ENCODE data around the gene HHAT.

Gene HHAT

DNA sequence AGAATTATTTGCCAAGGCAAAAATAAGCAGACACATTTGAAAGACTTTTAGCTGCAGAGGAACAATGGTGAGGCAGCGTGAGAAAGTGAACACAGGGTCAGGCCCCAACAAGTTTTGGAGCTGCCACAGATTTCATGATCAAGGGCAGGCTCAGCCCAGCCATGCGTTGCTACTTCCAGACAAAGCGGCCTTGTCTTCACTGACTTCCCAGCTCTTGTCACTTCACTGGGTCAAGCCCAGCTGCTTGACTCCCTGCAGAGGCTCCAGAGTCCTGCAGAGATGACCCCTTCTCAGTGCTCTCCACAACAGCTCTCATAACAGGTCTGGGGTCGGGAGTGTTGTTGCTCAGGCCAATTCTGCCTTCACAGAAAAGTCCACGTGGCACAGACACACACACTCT is 35.8 kb downstream of the HHAT start:
- no peak overlapping the region for H3K4me3 ChIP-seq (ENCODE audit: low read depth, low read length)
- CTCF ChIA-PET, result interaction anchor here (0.9 to 10.2 kb wide), 6 partner anchors 14 to 45 kb away, joined by 3 to 201 read pairs (median 46); no protein-coding TSS in a partner anchor
- no peak for DNase-seq (ENCODE audit: low read depth, low spot score)
- POLR2A ChIA-PET, result no interaction called here
- TF ChIP-seq, protein P1, sequence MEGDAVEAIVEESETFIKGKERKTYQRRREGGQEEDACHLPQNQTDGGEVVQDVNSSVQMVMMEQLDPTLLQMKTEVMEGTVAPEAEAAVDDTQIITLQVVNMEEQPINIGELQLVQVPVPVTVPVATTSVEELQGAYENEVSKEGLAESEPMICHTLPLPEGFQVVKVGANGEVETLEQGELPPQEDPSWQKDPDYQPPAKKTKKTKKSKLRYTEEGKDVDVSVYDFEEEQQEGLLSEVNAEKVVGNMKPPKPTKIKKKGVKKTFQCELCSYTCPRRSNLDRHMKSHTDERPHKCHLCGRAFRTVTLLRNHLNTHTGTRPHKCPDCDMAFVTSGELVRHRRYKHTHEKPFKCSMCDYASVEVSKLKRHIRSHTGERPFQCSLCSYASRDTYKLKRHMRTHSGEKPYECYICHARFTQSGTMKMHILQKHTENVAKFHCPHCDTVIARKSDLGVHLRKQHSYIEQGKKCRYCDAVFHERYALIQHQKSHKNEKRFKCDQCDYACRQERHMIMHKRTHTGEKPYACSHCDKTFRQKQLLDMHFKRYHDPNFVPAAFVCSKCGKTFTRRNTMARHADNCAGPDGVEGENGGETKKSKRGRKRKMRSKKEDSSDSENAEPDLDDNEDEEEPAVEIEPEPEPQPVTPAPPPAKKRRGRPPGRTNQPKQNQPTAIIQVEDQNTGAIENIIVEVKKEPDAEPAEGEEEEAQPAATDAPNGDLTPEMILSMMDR (IDR thresholded peaks at IDR 0.05; ENCODE audit: insufficient read depth, low read length, missing control alignments), result no peak

GRCh38 chr1:210366767-210367166 is 38.1 kb downstream of the HHAT start:
- no peak for DNase-seq (ENCODE audit: low read depth, low spot score)
- no peak overlapping the region for H3K4me3 ChIP-seq (ENCODE audit: low read depth, low read length)
- POLR2A ChIA-PET, result interaction anchor here (1.4 kb wide), 1 partner anchor 27 kb away, joined by 3 read pairs; no protein-coding TSS in a partner anchor
- CTCF ChIA-PET, result interaction anchor here (1.1 to 10.2 kb wide), 5 partner anchors 9 to 34 kb away, joined by 3 to 201 read pairs (median 4); no protein-coding TSS in a partner anchor
- TF ChIP-seq, protein P1 (IDR thresholded peaks at IDR 0.05; ENCODE audit: insufficient read depth, low read length, missing control alignments), result no peak

GRCh38 chr1:210367566-210367965 is 38.9 kb downstream of the HHAT start:
- no peak overlapping the region for H3K4me3 ChIP-seq (ENCODE audit: low read depth, low read length)
- ChIA-PET CTCF (interaction anchor here (1.4 to 10.2 kb wide), 3 partner anchors 9 to 33 kb away, joined by 3 to 201 read pairs (median 163); no protein-coding TSS in a partner anchor), POLR2A (interaction anchor here (1.4 kb wide), 1 partner anchor 26 kb away, joined by 3 read pairs; no protein-coding TSS in a partner anchor)
- TF ChIP-seq, protein P1 (IDR thresholded peaks at IDR 0.05; ENCODE audit: insufficient read depth, low read length, missing control alignments), result no peak
- no peak for DNase-seq (ENCODE audit: low read depth, low spot score)

DNA sequence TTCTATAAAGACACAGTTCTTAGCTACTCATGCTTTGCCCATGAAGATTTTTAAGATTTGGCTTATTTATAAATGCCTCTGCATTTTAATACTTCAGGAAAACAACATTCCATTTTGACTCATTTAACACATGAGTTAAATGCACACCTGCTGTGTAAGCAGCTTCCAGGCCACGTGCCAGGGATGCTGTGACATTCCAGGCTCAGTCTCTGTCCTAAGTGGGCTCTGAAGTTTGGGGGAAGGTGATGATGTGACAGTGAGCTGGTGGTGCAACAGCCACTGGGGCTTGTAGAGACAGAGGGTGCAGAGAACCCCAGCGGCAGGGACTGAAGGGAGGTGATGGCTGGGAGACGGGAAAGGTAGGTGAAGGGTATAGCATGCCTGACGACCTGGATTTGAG is 40.7 kb downstream of the HHAT start:
- POLR2A ChIA-PET, result no interaction called here
- CTCF ChIA-PET, result interaction anchor here (0.6 to 2.3 kb wide), 5 partner anchors 8 to 33 kb away, joined by 3 to 13 read pairs (median 5); no protein-coding TSS in a partner anchor
- TF ChIP-seq, protein P1 (IDR thresholded peaks at IDR 0.05; ENCODE audit: insufficient read depth, low read length, missing control alignments), result no peak

GRCh38 chr1:210371916-210372315 is 43.2 kb downstream of the HHAT start:
- TF ChIP-seq, protein P1 (IDR thresholded peaks at IDR 0.05; ENCODE audit: insufficient read depth, low read length, missing control alignments), result no peak
- CTCF ChIA-PET, result interaction anchor here (1.1 to 14.7 kb wide), 4 partner anchors 9 to 27 kb away, joined by 4 to 411 read pairs (median 10); no protein-coding TSS in a partner anchor
- DNase-seq (ENCODE audit: low read depth, low spot score), result no peak
- POLR2A ChIA-PET, result no interaction called here
- H3K4me3 ChIP-seq (ENCODE audit: low read depth, low read length), result no peak overlapping the region

More for the DNA sequence above, 40.7 kb downstream of the HHAT start:
- H3K4me3 ChIP-seq (ENCODE audit: low read depth, low read length), result no peak overlapping the region
- no peak for DNase-seq (ENCODE audit: low read depth, low spot score)

GRCh38 chr1:210372491-210372890 is 43.8 kb downstream of the HHAT start:
- ChIA-PET POLR2A (interaction anchor here (1.5 kb wide), 1 partner anchor 12 kb away, joined by 12 read pairs; no protein-coding TSS in a partner anchor), CTCF (interaction anchor here (1.1 to 14.7 kb wide), 5 partner anchors 10 to 763 kb away, joined by 4 to 411 read pairs (median 13); partner anchors contain the start of gene KCNH1)
- TF ChIP-seq, protein P1 (IDR thresholded peaks at IDR 0.05; ENCODE audit: insufficient read depth, low read length, missing control alignments), result no peak
- no peak for DNase-seq (ENCODE audit: low read depth, low spot score)
- H3K4me3 ChIP-seq (ENCODE audit: low read depth, low read length), result no peak overlapping the region

Data from AG04449 (cell line).